Naive B cell (primary cell): ENCODE data around the gene LPCAT3. TPM values are rescaled to one million over a fixed set of nuclear protein-coding genes. Genes with fewer than 3 reads are reported as not detected.
A peak's percentile ranks its signal among the peaks of the same experiment; 100 is the strongest.

Experiments used
- ATAC-seq, 2 donors: fragments of 150-1000 bp; cut with Tn5 transposase; 2 replicates each; pipeline ENCODE4 v1.10.0; 2021; ENCODE audit warnings: low read depth in 2 of 2, mild to moderate bottlenecking in 2 of 2, moderate library complexity in 2 of 2
- DNase-seq: peaks from one replicate; pipeline ENCODE4 v3.0.0; 2022
- H3K27ac Mint-ChIP-seq, 6 donors: one replicate each; pipeline ENCODE4 v1.8.0; 2020 to 2022; ENCODE audit warnings: mild to moderate bottlenecking in 6 of 6, mixed read lengths in 6 of 6, moderate library complexity in 5 of 6, inconsistent platforms in 2 of 6
- H3K27me3 Mint-ChIP-seq, 3 donors: one replicate each; pipeline ENCODE4 v1.8.0; 2021 to 2022; ENCODE audit warnings: mixed read lengths in 3 of 3, mild to moderate bottlenecking in 1 of 3
- H3K36me3 Mint-ChIP-seq, 2 donors: one replicate each; pipeline ENCODE4 v1.8.0; 2020 to 2022; ENCODE audit warnings: mixed read lengths in 2 of 2, inconsistent platforms in 1 of 2, mild to moderate bottlenecking in 1 of 2
- H3K4me1 Mint-ChIP-seq, 3 donors: one replicate each; pipeline ENCODE4 v1.8.0; 2020 to 2022; ENCODE audit warnings: mixed read lengths in 3 of 3, inconsistent platforms in 1 of 3, mild to moderate bottlenecking in 1 of 3, moderate library complexity in 1 of 3
- H3K4me3 Mint-ChIP-seq, 8 donors: one replicate each; pipeline ENCODE4 v1.8.0; 2020 to 2022; ENCODE audit warnings: mild to moderate bottlenecking in 8 of 8, mixed read lengths in 8 of 8, moderate library complexity in 8 of 8, inconsistent platforms in 2 of 8
- H3K9me3 Mint-ChIP-seq, 7 donors: one replicate each; pipeline ENCODE4 v1.8.0; 2020 to 2022; ENCODE audit warnings: mixed read lengths in 7 of 7, mild to moderate bottlenecking in 5 of 7, inconsistent platforms in 2 of 7, moderate library complexity in 1 of 7
- polyA plus RNA-seq, 6 donors: library from polyadenylated mRNA; unstranded; fragments of 300-500 nt; fragmentation: Illumina TruSeq; gene quantifications; one replicate each; pipeline ENCODE4 v1.2.3, GENCODE V29; 2021; ENCODE audit warnings: low read depth in 6 of 6

The LPCAT3 gene
- polyA plus RNA-seq, 6 donors from 2014 or later: 14.4 to 30.7 (median 16.7) TPM

- peaks cover 66 to 83% (median 82%) of the 10 kb centered on the region in 3 donors for H3K4me1 Mint-ChIP-seq
- H3K9me3 Mint-ChIP-seq: no peaks in the 10 kb centered on the region
- peaks cover 4 to 11% of the 10 kb centered on the region in 2 donors for H3K36me3 Mint-ChIP-seq
- DNase-seq: no peak
- H3K27me3 Mint-ChIP-seq: no peaks in the 10 kb centered on the region
- H3K4me3 Mint-ChIP-seq: peak overlapping the region; percentile 72 to 98 (median 86)
- ATAC-seq: no peak
- H3K27ac Mint-ChIP-seq: peak overlapping the region; percentile 53 to 98 (median 96)
Measured at GRCh38 chr12:6947615-6948014, 70.7 kb downstream of the LPCAT3 start.

- DNase-seq (no peak), ATAC-seq (no peak)
- H3K27me3 Mint-ChIP-seq: no peaks in the 10 kb centered on the region
- H3K36me3 Mint-ChIP-seq: peaks cover 0 to 5% of the 10 kb centered on the region in 2 donors
- peaks cover 69 to 89% (median 88%) of the 10 kb centered on the region in 3 donors for H3K4me1 Mint-ChIP-seq
- H3K4me3 Mint-ChIP-seq: peak overlapping the region; percentile 72 to 98 (median 96)
- peak overlapping the region; percentile 57 to 98 (median 95) for H3K27ac Mint-ChIP-seq
- H3K9me3 Mint-ChIP-seq: no peaks in the 10 kb centered on the region
Measured at GRCh38 chr12:6946920-6947374, 71.3 kb downstream of the LPCAT3 start.

GRCh38 chr12:6946033-6946919 lies 72.0 kb downstream of the LPCAT3 start:
- DNase-seq (peak; percentile 81), ATAC-seq (peak; percentile 23 to 24)
- peak overlapping the region; percentile 57 to 98 (median 95) for H3K27ac Mint-ChIP-seq
- H3K9me3 Mint-ChIP-seq: no peaks in the 10 kb centered on the region
- H3K4me1 Mint-ChIP-seq: peaks cover 69 to 90% (median 88%) of the 10 kb centered on the region in 3 donors
- H3K27me3 Mint-ChIP-seq: no peaks in the 10 kb centered on the region
- peak overlapping the region; percentile 72 to 98 (median 96) for H3K4me3 Mint-ChIP-seq
- H3K36me3 Mint-ChIP-seq: no peaks in the 10 kb centered on the region

GRCh38 chr12:6945613-6946012 lies 72.7 kb downstream of the LPCAT3 start:
- H3K27me3 Mint-ChIP-seq: no peaks in the 10 kb centered on the region
- peaks cover 63 to 84% (median 84%) of the 10 kb centered on the region in 3 donors for H3K4me1 Mint-ChIP-seq
- H3K36me3 Mint-ChIP-seq: no peaks in the 10 kb centered on the region
- DNase-seq (no peak), ATAC-seq (no peak)
- H3K27ac Mint-ChIP-seq: peak overlapping the region in 4 of 6 donors; percentile 95 to 100 (median 98)
- peak overlapping the region; percentile 83 to 98 (median 96) for H3K4me3 Mint-ChIP-seq
- H3K9me3 Mint-ChIP-seq: no peaks in the 10 kb centered on the region

GRCh38 chr12:6944381-6945186 lies 73.7 kb downstream of the LPCAT3 start:
- peak; percentile 41 to 43 for ATAC-seq
- Mint-ChIP-seq H3K27ac (peak overlapping the region; percentile 99 to 100 (median 99)), H3K4me1 (peaks cover 58 to 81% (median 78%) of the 10 kb centered on the region in 3 donors), H3K27me3 (no peaks in the 10 kb centered on the region), H3K9me3 (no peaks in the 10 kb centered on the region), H3K36me3 (no peaks in the 10 kb centered on the region), H3K4me3 (peak overlapping the region; percentile 90 to 98 (median 96))
- peak; percentile 81 for DNase-seq

GRCh38 chr12:6943722-6944380 lies 74.4 kb downstream of the LPCAT3 start, which contains the start of the genes C12orf57 and RNU7-1:
TSS of gene C12orf57 (plus strand) at chr12:6944022. CDS start at chr12:6944122, 100 bp downstream.
TSS of gene RNU7-1 (plus strand) at chr12:6943816.
- Mint-ChIP-seq H3K27me3 (no peaks in the 10 kb centered on the region), H3K4me3 (peak within 1 kb of the TSS; percentile 90 to 98 (median 96)), H3K9me3 (no peaks in the 10 kb centered on the region), H3K4me1 (peaks cover 58 to 81% (median 77%) of the 10 kb centered on the region in 3 donors), H3K36me3 (no peaks in the 10 kb centered on the region), H3K27ac (peak within 1 kb of the TSS; percentile 99 to 100 (median 99))
- DNase-seq (peak; percentile 85), ATAC-seq (peak; percentile 63 to 65)

- no peaks in the 10 kb centered on the region for H3K36me3 Mint-ChIP-seq
- H3K27ac Mint-ChIP-seq: peak overlapping the region; percentile 99 to 100 (median 99)
- ATAC-seq (peak; percentile 57), DNase-seq (peak; percentile 85)
- no peaks in the 10 kb centered on the region for H3K9me3 Mint-ChIP-seq
- H3K27me3 Mint-ChIP-seq: no peaks in the 10 kb centered on the region
- H3K4me1 Mint-ChIP-seq: peaks cover 54 to 77% (median 72%) of the 10 kb centered on the region in 3 donors
- H3K4me3 Mint-ChIP-seq: peak overlapping the region; percentile 90 to 98 (median 96)
Measured at GRCh38 chr12:6943389-6943721, 74.9 kb downstream of the LPCAT3 start.

GRCh38 chr12:6942331-6942665 lies 76.0 kb downstream of the LPCAT3 start:
- no peaks in the 10 kb centered on the region for H3K36me3 Mint-ChIP-seq
- H3K4me3 Mint-ChIP-seq: peak overlapping the region in 4 of 8 donors; percentile 32 to 98 (median 66)
- ATAC-seq: no peak
- peaks cover 48 to 71% (median 68%) of the 10 kb centered on the region in 3 donors for H3K4me1 Mint-ChIP-seq
- H3K9me3 Mint-ChIP-seq: no peaks in the 10 kb centered on the region
- peak overlapping the region in 4 of 6 donors; percentile 27 to 100 (median 99) for H3K27ac Mint-ChIP-seq
- no peaks in the 10 kb centered on the region for H3K27me3 Mint-ChIP-seq
- no peak for DNase-seq

- Mint-ChIP-seq H3K27me3 (no peaks in the 10 kb centered on the region), H3K27ac (peak overlapping the region in 1 of 6 donors; percentile 99), H3K4me3 (no peak overlapping the region), H3K4me1 (peaks cover 47 to 68% (median 67%) of the 10 kb centered on the region in 3 donors), H3K9me3 (no peaks in the 10 kb centered on the region), H3K36me3 (no peaks in the 10 kb centered on the region)
- no peak for DNase-seq
- ATAC-seq: no peak
Measured at GRCh38 chr12:6941782-6942181, 76.5 kb downstream of the LPCAT3 start.

GRCh38 chr12:6941267-6941666 lies 77.0 kb downstream of the LPCAT3 start:
- ATAC-seq (no peak), DNase-seq (no peak)
- Mint-ChIP-seq H3K9me3 (no peaks in the 10 kb centered on the region), H3K27me3 (no peaks in the 10 kb centered on the region), H3K4me1 (peaks cover 47 to 68% (median 67%) of the 10 kb centered on the region in 3 donors), H3K4me3 (peak overlapping the region in 2 of 8 donors; percentile 40 to 66), H3K27ac (peak overlapping the region in 1 of 6 donors; percentile 24), H3K36me3 (no peaks in the 10 kb centered on the region)

- Mint-ChIP-seq H3K27ac (peak overlapping the region; percentile 79 to 95 (median 86)), H3K27me3 (no peaks in the 10 kb centered on the region), H3K36me3 (peaks cover 0 to 3% of the 10 kb centered on the region in 2 donors), H3K4me1 (peaks cover 44 to 66% (median 60%) of the 10 kb centered on the region in 3 donors), H3K4me3 (peak overlapping the region in 5 of 8 donors; percentile 37 to 70 (median 63)), H3K9me3 (no peaks in the 10 kb centered on the region)
- no peak for DNase-seq
- ATAC-seq: no peak
Measured at GRCh38 chr12:6939191-6939540, 79.1 kb downstream of the LPCAT3 start.

- Mint-ChIP-seq H3K4me1 (peaks cover 38 to 66% (median 56%) of the 10 kb centered on the region in 3 donors), H3K4me3 (peak overlapping the region in 6 of 8 donors; percentile 77 to 93 (median 90)), H3K9me3 (no peaks in the 10 kb centered on the region), H3K27me3 (no peaks in the 10 kb centered on the region), H3K27ac (peak overlapping the region; percentile 84 to 97 (median 92)), H3K36me3 (peaks cover 0 to 3% of the 10 kb centered on the region in 2 donors)
- DNase-seq (no peak), ATAC-seq (no peak)
Measured at GRCh38 chr12:6938353-6939190, 79.7 kb downstream of the LPCAT3 start.
